ENCODE data around the gene RNF224. TPM values are rescaled to one million over a fixed set of nuclear protein-coding genes. Genes with fewer than 3 reads are reported as not detected.

Gene RNF224
- total and polyA plus RNA-seq, 2 of the 13 experiments (the other 11 are each of a cell fraction or from before 2014, with no cell fraction given) = 0.09 TPM; not detected in 1

- TF ChIP-seq, protein P1, sequence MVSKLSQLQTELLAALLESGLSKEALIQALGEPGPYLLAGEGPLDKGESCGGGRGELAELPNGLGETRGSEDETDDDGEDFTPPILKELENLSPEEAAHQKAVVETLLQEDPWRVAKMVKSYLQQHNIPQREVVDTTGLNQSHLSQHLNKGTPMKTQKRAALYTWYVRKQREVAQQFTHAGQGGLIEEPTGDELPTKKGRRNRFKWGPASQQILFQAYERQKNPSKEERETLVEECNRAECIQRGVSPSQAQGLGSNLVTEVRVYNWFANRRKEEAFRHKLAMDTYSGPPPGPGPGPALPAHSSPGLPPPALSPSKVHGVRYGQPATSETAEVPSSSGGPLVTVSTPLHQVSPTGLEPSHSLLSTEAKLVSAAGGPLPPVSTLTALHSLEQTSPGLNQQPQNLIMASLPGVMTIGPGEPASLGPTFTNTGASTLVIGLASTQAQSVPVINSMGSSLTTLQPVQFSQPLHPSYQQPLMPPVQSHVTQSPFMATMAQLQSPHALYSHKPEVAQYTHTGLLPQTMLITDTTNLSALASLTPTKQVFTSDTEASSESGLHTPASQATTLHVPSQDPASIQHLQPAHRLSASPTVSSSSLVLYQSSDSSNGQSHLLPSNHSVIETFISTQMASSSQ (IDR thresholded peaks at IDR 0.05; ENCODE audit: low read depth) = no peak
- TF ChIP-seq, protein P1 (CRISPR knock-in tag; IDR thresholded peaks at IDR 0.05; ENCODE audit: borderline replicate concordance) = no peak
- TF ChIP-seq, protein P2, sequence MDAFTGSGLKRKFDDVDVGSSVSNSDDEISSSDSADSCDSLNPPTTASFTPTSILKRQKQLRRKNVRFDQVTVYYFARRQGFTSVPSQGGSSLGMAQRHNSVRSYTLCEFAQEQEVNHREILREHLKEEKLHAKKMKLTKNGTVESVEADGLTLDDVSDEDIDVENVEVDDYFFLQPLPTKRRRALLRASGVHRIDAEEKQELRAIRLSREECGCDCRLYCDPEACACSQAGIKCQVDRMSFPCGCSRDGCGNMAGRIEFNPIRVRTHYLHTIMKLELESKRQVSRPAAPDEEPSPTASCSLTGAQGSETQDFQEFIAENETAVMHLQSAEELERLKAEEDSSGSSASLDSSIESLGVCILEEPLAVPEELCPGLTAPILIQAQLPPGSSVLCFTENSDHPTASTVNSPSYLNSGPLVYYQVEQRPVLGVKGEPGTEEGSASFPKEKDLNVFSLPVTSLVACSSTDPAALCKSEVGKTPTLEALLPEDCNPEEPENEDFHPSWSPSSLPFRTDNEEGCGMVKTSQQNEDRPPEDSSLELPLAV (CRISPR knock-in tag; conservative IDR thresholded peaks at IDR 0.05; ENCODE audit: low read depth) = peak; percentile 72; the same call in 1 of the 2 replicates
- TF ChIP-seq, protein P3, sequence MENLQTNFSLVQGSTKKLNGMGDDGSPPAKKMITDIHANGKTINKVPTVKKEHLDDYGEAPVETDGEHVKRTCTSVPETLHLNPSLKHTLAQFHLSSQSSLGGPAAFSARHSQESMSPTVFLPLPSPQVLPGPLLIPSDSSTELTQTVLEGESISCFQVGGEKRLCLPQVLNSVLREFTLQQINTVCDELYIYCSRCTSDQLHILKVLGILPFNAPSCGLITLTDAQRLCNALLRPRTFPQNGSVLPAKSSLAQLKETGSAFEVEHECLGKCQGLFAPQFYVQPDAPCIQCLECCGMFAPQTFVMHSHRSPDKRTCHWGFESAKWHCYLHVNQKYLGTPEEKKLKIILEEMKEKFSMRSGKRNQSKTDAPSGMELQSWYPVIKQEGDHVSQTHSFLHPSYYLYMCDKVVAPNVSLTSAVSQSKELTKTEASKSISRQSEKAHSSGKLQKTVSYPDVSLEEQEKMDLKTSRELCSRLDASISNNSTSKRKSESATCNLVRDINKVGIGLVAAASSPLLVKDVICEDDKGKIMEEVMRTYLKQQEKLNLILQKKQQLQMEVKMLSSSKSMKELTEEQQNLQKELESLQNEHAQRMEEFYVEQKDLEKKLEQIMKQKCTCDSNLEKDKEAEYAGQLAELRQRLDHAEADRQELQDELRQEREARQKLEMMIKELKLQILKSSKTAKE (CRISPR knock-in tag; IDR thresholded peaks at IDR 0.05; ENCODE audit: borderline replicate concordance) = no peak
- TF ChIP-seq FOSL1 (CRISPR knock-in tag; IDR thresholded peaks at IDR 0.05; ENCODE audit: borderline replicate concordance) (no peak), E2F1 (CRISPR knock-in tag; IDR thresholded peaks at IDR 0.05) (peak; percentile 90), TOPORS (CRISPR knock-in tag; IDR thresholded peaks at IDR 0.05) (peak; percentile 40; the same call in 1 of the 2 replicates), ZNF891 (CRISPR knock-in tag; IDR thresholded peaks at IDR 0.05) (0 out of 2 replicates have a peak, but pooled peaks have one; percentile 65), ZNF616 (CRISPR knock-in tag; IDR thresholded peaks at IDR 0.05; ENCODE audit: low read depth) (no peak), ZNF446 (CRISPR knock-in tag; IDR thresholded peaks at IDR 0.05) (0 out of 2 replicates have a peak, but pooled peaks have one; percentile 55), CEBPZ (IDR thresholded peaks at IDR 0.05; ENCODE audit: low read length) (no peak)
- TF ChIP-seq, protein P4, sequence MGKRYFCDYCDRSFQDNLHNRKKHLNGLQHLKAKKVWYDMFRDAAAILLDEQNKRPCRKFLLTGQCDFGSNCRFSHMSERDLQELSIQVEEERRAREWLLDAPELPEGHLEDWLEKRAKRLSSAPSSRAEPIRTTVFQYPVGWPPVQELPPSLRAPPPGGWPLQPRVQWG (CRISPR knock-in tag; IDR thresholded peaks at IDR 0.05; ENCODE audit: borderline replicate concordance, low read depth) = no peak
- TF ChIP-seq, protein P5, sequence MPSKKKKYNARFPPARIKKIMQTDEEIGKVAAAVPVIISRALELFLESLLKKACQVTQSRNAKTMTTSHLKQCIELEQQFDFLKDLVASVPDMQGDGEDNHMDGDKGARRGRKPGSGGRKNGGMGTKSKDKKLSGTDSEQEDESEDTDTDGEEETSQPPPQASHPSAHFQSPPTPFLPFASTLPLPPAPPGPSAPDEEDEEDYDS (CRISPR knock-in tag; IDR thresholded peaks at IDR 0.05) = peak; percentile 64; the same call in 1 of the 2 replicates
Observed at GRCh38 chr9:137254624-137255447, 27.5 kb downstream of the RNF224 start, which contains the start of gene NELFB (continued).
